H9 (cell line): ENCODE data around the gene INVS. TPM values are rescaled to one million over a fixed set of nuclear protein-coding genes. Genes with fewer than 3 reads are reported as not detected.

ENCODE experiments used
- DNase-seq: peaks from one replicate; pipeline ENCODE4 v3.0.0-alpha.2; 2017
- H2AFZ ChIP-seq: one replicate; pipeline ENCODE4 v1.6.1; 2013; ENCODE audit warnings: mild to moderate bottlenecking, low read length, control low read depth, moderate library complexity
- H2AK5ac ChIP-seq: 2 replicates; pipeline ENCODE4 v1.6.1; 2013; ENCODE audit warnings: low read length, control low read depth, mixed read lengths; ENCODE audit not compliant: insufficient read length
- H2BK120ac ChIP-seq: one replicate; pipeline ENCODE4 v1.6.1; 2013; ENCODE audit warnings: low read depth, mild to moderate bottlenecking, low read length, control low read depth, inconsistent platforms; ENCODE audit not compliant: poor library complexity, severe bottlenecking
- H2BK12ac ChIP-seq: 2 replicates; pipeline ENCODE4 v1.6.1; 2013; ENCODE audit warnings: low read length, control low read depth, mixed read lengths, low read depth; ENCODE audit not compliant: insufficient read length
- H2BK15ac ChIP-seq: 2 replicates; pipeline ENCODE4 v1.6.1; 2013; ENCODE audit warnings: low read depth, low read length, control low read depth
- H2BK20ac ChIP-seq: one replicate; pipeline ENCODE4 v1.6.1; 2013; ENCODE audit warnings: low read depth, mild to moderate bottlenecking, low read length, control low read depth, inconsistent platforms; ENCODE audit not compliant: poor library complexity, severe bottlenecking
- H2BK5ac ChIP-seq: 2 replicates; pipeline ENCODE4 v1.6.1; 2013; ENCODE audit warnings: low read length, control low read depth, mixed read lengths; ENCODE audit not compliant: insufficient read length
- H3K14ac ChIP-seq: 2 replicates; pipeline ENCODE4 v1.6.1; 2013; ENCODE audit warnings: low read length, control low read depth; ENCODE audit not compliant: insufficient read depth
- H3K18ac ChIP-seq: 2 replicates; pipeline ENCODE4 v1.6.1; 2013; ENCODE audit warnings: low read depth, mild to moderate bottlenecking, mixed read lengths, low read length, control low read depth; ENCODE audit not compliant: insufficient read length
- H3K23ac ChIP-seq: 2 replicates; pipeline ENCODE4 v1.6.1; 2013; ENCODE audit warnings: low read length, control low read depth, mixed read lengths, low read depth; ENCODE audit not compliant: insufficient read length
- H3K23me2 ChIP-seq: 2 replicates; pipeline ENCODE4 v1.6.1; 2013; ENCODE audit warnings: low read depth, mild to moderate bottlenecking, mixed read lengths, low read length, control low read depth; ENCODE audit not compliant: insufficient read length, poor library complexity, severe bottlenecking
- H3K27ac ChIP-seq: 2 replicates; pipeline ENCODE4 v1.5.1; 2013; ENCODE audit warnings: low read length, control low read depth, mixed read lengths, low read depth; ENCODE audit not compliant: insufficient read length
- H3K27me3 ChIP-seq: 2 replicates; pipeline ENCODE4 v1.6.1; 2013; ENCODE audit warnings: low read length, control low read depth, inconsistent platforms; ENCODE audit not compliant: insufficient read depth
- H3K4ac ChIP-seq: 2 replicates; pipeline ENCODE4 v1.6.1; 2013; ENCODE audit warnings: low read depth, mild to moderate bottlenecking, control low read depth, inconsistent platforms, low read length, moderate library complexity
- H3K4me1 ChIP-seq: 2 replicates; pipeline ENCODE4 v1.6.1; 2013; ENCODE audit warnings: low read length, control low read depth, inconsistent platforms; ENCODE audit not compliant: insufficient read depth
- H3K4me2 ChIP-seq: 2 replicates; pipeline ENCODE4 v1.6.1; 2013; ENCODE audit warnings: low read length, control low read depth, mixed read lengths; ENCODE audit not compliant: insufficient read length, insufficient read depth
- H3K56ac ChIP-seq: 2 replicates; pipeline ENCODE4 v1.6.1; 2013; ENCODE audit warnings: low read depth, mild to moderate bottlenecking, mixed read lengths, low read length, control low read depth; ENCODE audit not compliant: insufficient read length
- H3K79me1 ChIP-seq: 2 replicates; pipeline ENCODE4 v1.6.1; 2013; ENCODE audit warnings: low read depth, mild to moderate bottlenecking, moderate library complexity, low read length, control low read depth, inconsistent platforms; ENCODE audit not compliant: insufficient read depth, poor library complexity, severe bottlenecking
- H3K79me2 ChIP-seq: 2 replicates; pipeline ENCODE4 v1.6.1; 2013; ENCODE audit warnings: low read length, control low read depth, inconsistent platforms; ENCODE audit not compliant: insufficient read depth
- H3K9ac ChIP-seq: 2 replicates; pipeline ENCODE4 v1.6.1; 2013; ENCODE audit warnings: low read length, control low read depth, mixed read lengths; ENCODE audit not compliant: insufficient read length; ENCODE audit errors: extremely low read depth
- H3K9me3 ChIP-seq: one replicate; pipeline ENCODE4 v1.6.1; 2013; ENCODE audit warnings: low read depth, low read length, inconsistent platforms; ENCODE audit not compliant: control insufficient read depth
- H3T11ph ChIP-seq: one replicate; pipeline ENCODE4 v1.6.1; 2013; ENCODE audit warnings: mild to moderate bottlenecking, low read length, control low read depth, inconsistent platforms
- H4K20me1 ChIP-seq: one replicate; pipeline ENCODE4 v1.6.1; 2013; ENCODE audit not compliant: control insufficient read depth, insufficient read length, insufficient read depth
- H4K5ac ChIP-seq: 2 replicates; pipeline ENCODE4 v1.6.1; 2013; ENCODE audit warnings: low read depth, mild to moderate bottlenecking, mixed read lengths, low read length, control low read depth; ENCODE audit not compliant: insufficient read length
- H4K8ac ChIP-seq: replicated peaks from 2 replicates; pipeline ENCODE4 v1.6.1; 2013; ENCODE audit warnings: low read length, control low read depth, mixed read lengths, low read depth; ENCODE audit not compliant: insufficient read length
- H4K91ac ChIP-seq: 2 replicates; pipeline ENCODE4 v1.6.1; 2013; ENCODE audit warnings: low read depth, mild to moderate bottlenecking, moderate library complexity, mixed read lengths, low read length, control low read depth; ENCODE audit not compliant: insufficient read length
- H3K27ac Mint-ChIP-seq, 3 experiments: 2 replicates in 2 of 3; 3 replicates in 1 of 3; pipeline ENCODE4 v1.8.0; 2020 to 2021; ENCODE audit warnings: mixed read lengths in 3 of 3, mild to moderate bottlenecking in 1 of 3, moderate library complexity in 1 of 3
- H3K27me3 Mint-ChIP-seq: 2 replicates; pipeline ENCODE4 v1.8.0; 2021; ENCODE audit warnings: low read depth, mild to moderate bottlenecking, moderate library complexity, mixed read lengths
- H3K36me3 Mint-ChIP-seq, 3 experiments: 2 replicates in 2 of 3; 3 replicates in 1 of 3; pipeline ENCODE4 v1.8.0; 2020 to 2021; ENCODE audit warnings: low read depth in 3 of 3, mixed read lengths in 3 of 3; ENCODE audit not compliant: insufficient read depth in 1 of 3
- H3K4me1 Mint-ChIP-seq, 2 experiments: 2 replicates each; pipeline ENCODE4 v1.8.0; 2020; ENCODE audit warnings: mixed read lengths in 2 of 2
- H3K4me3 Mint-ChIP-seq, 2 experiments: 2 replicates in 1 of 2; 3 replicates in 1 of 2; pipeline ENCODE4 v1.8.0; 2020 to 2021; ENCODE audit warnings: mild to moderate bottlenecking in 2 of 2, mixed read lengths in 2 of 2, moderate library complexity in 1 of 2
- H3K9me3 Mint-ChIP-seq, 2 experiments: 2 replicates in 1 of 2; 3 replicates in 1 of 2; pipeline ENCODE4 v1.8.0; 2020; ENCODE audit warnings: mild to moderate bottlenecking in 2 of 2, mixed read lengths in 2 of 2, moderate library complexity in 1 of 2
- CTCF ChIP-seq: fragments of 200-600 bp; sonication (generic); conservative IDR thresholded peaks from 3 replicates; pipeline ENCODE4 v1.8.0; 2021; ENCODE audit warnings: antibody characterized with exemption, mild to moderate bottlenecking
- WGBS: extraction: QIAGEN DNeasy Blood & Tissue Kit; methylation state at CpG from one replicate; pipeline ENCODE4 v1.1.7; 2013; ENCODE audit warnings: missing lambda C conversion rate, low lambda C conversion rate, mixed read lengths; ENCODE audit not compliant: insufficient read length; ENCODE audit errors: extremely low coverage; 5-methylcytosine and 5-hydroxymethylcytosine counted together
- total RNA-seq: library from RNA; stranded (reverse); gene quantifications from 2 replicates; pipeline ENCODE4 v1.2.1, GENCODE V29; 2021

The INVS gene
- total RNA-seq, 1 experiment from 2014 or later: 7.5 TPM

DNA sequence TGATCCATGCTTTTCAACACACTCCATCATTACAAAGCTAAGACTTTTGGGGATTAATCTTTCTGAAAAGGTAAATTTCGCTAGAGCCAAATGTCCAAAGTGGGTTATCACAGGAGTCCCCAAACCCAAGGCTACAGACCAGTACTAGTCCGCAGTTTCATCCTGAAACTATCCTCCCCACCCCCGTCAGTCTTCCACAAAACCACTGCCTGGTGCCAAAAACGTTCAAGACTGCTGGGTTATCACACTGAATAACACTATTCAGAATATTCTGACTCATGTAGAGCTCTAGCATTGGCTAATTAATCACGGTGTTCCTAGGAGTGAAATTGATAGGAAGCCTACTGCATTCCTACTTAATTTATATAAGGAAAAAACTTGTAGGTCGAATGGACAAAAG is 24.9 kb upstream of the INVS start:
- Mint-ChIP-seq H3K27ac (peak overlapping the region in 1 of 3 experiments; percentile 19; a peak in 1 of 7 replicates), H3K27me3 (no peaks in the 10 kb centered on the region), H3K4me1 (peaks cover 3 to 4% of the 10 kb centered on the region in 2 experiments; a peak in 2 of 4 replicates), H3K36me3 (peaks cover 0 to 5% (median under 1%) of the 10 kb centered on the region in 3 experiments; a peak in 5 of 7 replicates), H3K9me3 (peaks cover 1 to 2% of the 10 kb centered on the region in 2 experiments; a peak in 3 of 5 replicates), H3K4me3 (no peak overlapping the region)
- H4K8ac ChIP-seq: no peak overlapping the region
- no peak overlapping the region for H2BK5ac ChIP-seq
- TF ChIP-seq CTCF: no peak
- H3K27ac ChIP-seq: no peak overlapping the region
- no peaks in the 10 kb centered on the region for H3K23me2 ChIP-seq
- no peak overlapping the region for H2AFZ ChIP-seq
- no peak overlapping the region for H3T11ph ChIP-seq
- no peak overlapping the region for H2BK20ac ChIP-seq
- H2AK5ac ChIP-seq: no peak overlapping the region
- H4K20me1 ChIP-seq: no peaks in the 10 kb centered on the region
- H4K91ac ChIP-seq: no peak overlapping the region
- no peak overlapping the region for H3K4ac ChIP-seq
- no peak overlapping the region for H4K5ac ChIP-seq
- H3K79me2 ChIP-seq: no peaks in the 10 kb centered on the region
- no peak for DNase-seq
- H3K4me2 ChIP-seq: no peak overlapping the region
- H3K18ac ChIP-seq: no peak overlapping the region
- no peaks in the 10 kb centered on the region for H3K27me3 ChIP-seq
- no peak overlapping the region for H3K9ac ChIP-seq
- no CpG with 5 or more reads among the region's 6 CpGs for WGBS
- no peak overlapping the region for H2BK120ac ChIP-seq
- no peaks in the 10 kb centered on the region for H3K9me3 ChIP-seq
- no peak overlapping the region for H3K23ac ChIP-seq
- H3K56ac ChIP-seq: no peak overlapping the region
- no peaks in the 10 kb centered on the region for H3K4me1 ChIP-seq
- no peak overlapping the region for H3K14ac ChIP-seq
- H3K79me1 ChIP-seq: no peaks in the 10 kb centered on the region
- no peak overlapping the region for H2BK12ac ChIP-seq
- H2BK15ac ChIP-seq: no peak overlapping the region
